Measurements from ENCODE around the gene PARP15. TPM values are rescaled to one million over a fixed set of nuclear protein-coding genes. Genes with fewer than 3 reads are reported as not detected.

Gene PARP15
- total and polyA plus RNA-seq, 12 donors: 0.21 to 1.7 (median 0.60) TPM

GRCh38 chr3:122612696-122613095 is 35.2 kb downstream of the PARP15 start:
- intact Hi-C loops (cut with DNase I): no loop called here
- Histone ChIP-seq H3K27ac (no peak overlapping the region), H3K9me3 (no peaks in the 10 kb centered on the region), H3K4me3 (no peak overlapping the region), H3K36me3 (peaks cover 0 to 3% (median 0%) of the 10 kb centered on the region in 9 donors), H3K27me3 (peaks cover 0 to 9% (median 0%) of the 10 kb centered on the region in 7 donors), H3K4me1 (peaks cover 0 to 7% (median 0%) of the 10 kb centered on the region in 9 donors)
- no peak for TF ChIP-seq CTCF (IDR thresholded peaks at IDR 0.05)
- DNase-seq (no peak), ATAC-seq (no peak)
- whole genome bisulfite sequencing, 2 donors: 89 to 95% methylated on average over 5 of the region's 5 CpGs

DNA sequence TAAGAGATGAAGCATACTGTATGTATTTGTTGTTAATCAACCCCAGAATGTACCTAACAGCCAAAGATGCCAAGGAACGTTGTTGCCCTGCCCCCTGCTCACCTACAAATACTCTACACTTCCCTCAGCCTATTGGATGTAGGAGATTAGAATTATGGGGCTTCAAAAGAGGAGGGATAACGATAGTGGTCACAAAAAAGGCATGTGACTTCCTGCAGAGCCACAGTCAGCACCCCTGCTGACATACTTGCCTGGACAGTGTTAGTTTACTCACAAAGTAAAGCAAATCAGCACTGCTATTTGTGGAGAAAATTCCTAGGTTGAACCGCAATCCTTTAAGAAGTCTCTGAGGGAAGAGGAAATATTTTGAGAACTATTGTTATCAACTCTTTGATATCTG is 37.9 kb downstream of the PARP15 start:
- ATAC-seq (no peak), DNase-seq (no peak)
- WGBS, 2 donors: 30 to 48% methylated on average over 3 of the region's 3 CpGs
- TF ChIP-seq CTCF (IDR thresholded peaks at IDR 0.05): no peak
- Histone ChIP-seq H3K36me3 (peaks cover 0 to 8% (median 0%) of the 10 kb centered on the region in 9 donors), H3K4me1 (no peaks in the 10 kb centered on the region), H3K27ac (no peak overlapping the region), H3K27me3 (peaks cover 0 to 9% (median 0%) of the 10 kb centered on the region in 7 donors), H3K4me3 (no peak overlapping the region), H3K9me3 (no peaks in the 10 kb centered on the region)
- intact Hi-C loops (cut with DNase I): no loop called here

GRCh38 chr3:122618614-122619013 is 41.2 kb downstream of the PARP15 start:
- Histone ChIP-seq H3K9me3 (no peaks in the 10 kb centered on the region), H3K36me3 (peaks cover 0 to 5% (median 0%) of the 10 kb centered on the region in 9 donors), H3K27me3 (peaks cover 0 to 9% (median 0%) of the 10 kb centered on the region in 7 donors), H3K4me1 (no peaks in the 10 kb centered on the region), H3K27ac (no peak overlapping the region), H3K4me3 (no peak overlapping the region)
- WGBS, 2 donors: 66 to 72% methylated on average over 3 of the region's 3 CpGs
- ATAC-seq: no peak
- TF ChIP-seq CTCF (IDR thresholded peaks at IDR 0.05): no peak
- intact Hi-C loops (cut with DNase I): no loop called here
- no peak for DNase-seq

DNA sequence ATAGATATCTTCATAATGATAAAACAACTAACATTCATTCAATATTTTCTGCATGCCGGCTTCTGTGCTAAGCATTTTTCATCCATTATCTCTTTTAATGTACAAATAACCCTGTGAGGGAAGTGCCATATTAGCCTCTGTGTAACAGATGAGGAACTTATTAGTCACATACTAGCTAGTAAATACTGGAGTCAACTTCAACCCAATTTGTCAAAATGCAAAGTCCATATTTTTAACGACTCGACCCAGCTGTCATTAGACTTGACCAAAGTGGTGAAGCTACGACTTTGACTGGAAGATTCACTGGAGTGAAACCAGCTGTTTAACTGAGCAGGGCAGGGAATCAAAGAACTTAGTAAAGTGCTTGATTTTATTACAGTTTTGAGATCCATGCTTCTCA is 41.6 kb downstream of the PARP15 start:
- Histone ChIP-seq H3K36me3 (peaks cover 0 to 5% (median 0%) of the 10 kb centered on the region in 9 donors), H3K27me3 (peaks cover 0 to 9% (median 0%) of the 10 kb centered on the region in 7 donors), H3K27ac (no peak overlapping the region), H3K9me3 (no peaks in the 10 kb centered on the region), H3K4me1 (no peaks in the 10 kb centered on the region), H3K4me3 (no peak overlapping the region)
- WGBS, 2 donors: 68 to 73% methylated on average over 4 of the region's 4 CpGs
- intact Hi-C loops (cut with DNase I): no loop called here
- DNase-seq (no peak), ATAC-seq (no peak)
- no peak for TF ChIP-seq CTCF (IDR thresholded peaks at IDR 0.05)
